ENCODE data around the gene ULBP2. TPM values are rescaled to one million over a fixed set of nuclear protein-coding genes. Genes with fewer than 3 reads are reported as not detected.
A peak's percentile ranks its signal among the peaks of the same experiment; 100 is the strongest.

Gene ULBP2
- total and polyA plus RNA-seq, 2 of the 8 experiments (the other 6 are each of a cell fraction or from before 2014, with no cell fraction given): 0.05 TPM; not detected in 1

- TF ChIP-seq CTCF (IDR thresholded peaks at IDR 0.05; ENCODE audit: control extremely low read depth in 1 of 3, insufficient read depth in 1 of 3, low read depth in 1 of 3, low read length in 3 of 3) (no peak), RNF2 (IDR thresholded peaks at IDR 0.05; ENCODE audit: borderline replicate concordance, low read depth, low read length, missing control alignments, poor library complexity, severe bottlenecking) (peak; percentile 87), SIN3A (conservative IDR thresholded peaks at IDR 0.05 in 1 of 2, IDR thresholded peaks at IDR 0.05 in 1 of 2; ENCODE audit: low read depth in 1 of 2, low read length in 2 of 2) (no peak), SAP30 (IDR thresholded peaks at IDR 0.05; ENCODE audit: insufficient read depth, insufficient replicate concordance, low read length) (no peak), YY1 (IDR thresholded peaks at IDR 0.05; ENCODE audit: low read depth, low read length) (no peak), RFX5 (IDR thresholded peaks at IDR 0.05; ENCODE audit: borderline replicate concordance, low read depth, low read length) (no peak), TAF7 (optimal IDR thresholded peaks at IDR 0.05; ENCODE audit: borderline replicate concordance, low read depth, low read length) (no peak), EP300 (IDR thresholded peaks at IDR 0.05; ENCODE audit: borderline replicate concordance in 1 of 2, low read depth in 2 of 2, low read length in 2 of 2) (no peak), CREB1 (IDR thresholded peaks at IDR 0.05) (no peak), PHF8 (conservative IDR thresholded peaks at IDR 0.05; ENCODE audit: low read depth, low read length) (no peak)
- TF ChIP-seq, protein P1, sequence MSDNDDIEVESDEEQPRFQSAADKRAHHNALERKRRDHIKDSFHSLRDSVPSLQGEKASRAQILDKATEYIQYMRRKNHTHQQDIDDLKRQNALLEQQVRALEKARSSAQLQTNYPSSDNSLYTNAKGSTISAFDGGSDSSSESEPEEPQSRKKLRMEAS (IDR thresholded peaks at IDR 0.05): no peak; the same call in 1 of the 2 replicates
Observed at GRCh38 chr6:149938571-149939355, 3.1 kb upstream of the ULBP2 start (continued).

Measured in H1 (cell line).